GM20000 (cell line): ENCODE data around the gene SLC24A1.

Experiments
- DNase-seq: peaks from one replicate; pipeline ENCODE4 v3.0.0; 2012; ENCODE audit warnings: low spot score
- CTCF ChIP-seq: IDR thresholded peaks from 2 replicates; pipeline ENCODE4 v1.5.1; 2012; ENCODE audit warnings: mild to moderate bottlenecking, control low read depth; ENCODE audit errors: extremely low read depth, missing control alignments

SLC24A1 gene

GRCh38 chr15:65642594-65642993 is 20.9 kb downstream of the SLC24A1 start:
- no peak for TF ChIP-seq CTCF
- no peak for DNase-seq

DNA sequence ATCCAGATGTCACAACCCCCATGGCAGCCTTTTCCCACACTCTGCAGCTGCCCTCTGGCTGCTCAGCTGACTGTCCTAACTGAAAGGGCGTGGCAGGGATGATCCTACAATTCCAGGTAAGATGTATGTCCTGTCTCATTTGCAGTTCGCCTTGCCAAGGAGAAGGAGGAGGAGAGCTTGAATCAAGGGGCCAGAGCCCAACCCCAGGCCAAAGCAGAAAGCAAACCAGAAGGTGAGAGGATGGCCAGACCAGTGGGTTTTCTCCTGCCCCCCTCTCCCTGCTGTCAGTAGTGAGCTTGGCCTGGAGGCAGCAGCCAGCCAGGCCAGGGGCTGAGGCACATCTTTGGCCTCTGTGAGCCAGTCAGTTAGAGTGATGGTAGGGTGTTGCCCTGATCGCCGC is 22.5 kb downstream of the SLC24A1 start:
- DNase-seq = no peak
- no peak for TF ChIP-seq CTCF

GRCh38 chr15:65645392-65645791 is 23.7 kb downstream of the SLC24A1 start:
- TF ChIP-seq CTCF = no peak
- no peak for DNase-seq

GRCh38 chr15:65646486-65646885 is 24.7 kb downstream of the SLC24A1 start:
- no peak for TF ChIP-seq CTCF
- no peak for DNase-seq

GRCh38 chr15:65650312-65651041 is 28.7 kb downstream of the SLC24A1 start:
- DNase-seq = no peak
- TF ChIP-seq CTCF = no peak

DNA sequence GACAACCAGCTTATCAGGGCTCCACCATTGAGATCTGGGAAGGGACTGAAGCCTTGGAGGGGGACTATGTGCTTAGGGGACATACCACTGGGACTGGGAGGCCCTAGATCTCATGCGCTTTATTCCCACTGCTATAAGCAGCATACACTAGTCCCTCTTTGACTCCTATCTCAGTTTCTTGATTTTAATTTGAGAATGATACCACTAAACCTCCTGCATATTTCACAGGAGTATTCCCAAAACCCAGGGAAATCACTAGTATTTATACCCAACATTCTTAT is 29.2 kb downstream of the SLC24A1 start:
- TF ChIP-seq CTCF = no peak
- no peak for DNase-seq

GRCh38 chr15:65651831-65652749 is 30.4 kb downstream of the SLC24A1 start:
- DNase-seq = no peak
- TF ChIP-seq CTCF = no peak
